ENCODE measurements around the gene POLA2.

Gene POLA2

GRCh38 chr11:65307298-65308229, 45.8 kb downstream of the POLA2 start:
- DNase-seq (ENCODE audit: low read depth in 2 of 3, low spot score in 1 of 3), result no peak

GRCh38 chr11:65308281-65308891, 46.6 kb downstream of the POLA2 start:
- no peak for DNase-seq (ENCODE audit: low read depth in 2 of 3, low spot score in 1 of 3)

- no peak for DNase-seq (ENCODE audit: low read depth in 2 of 3, low spot score in 1 of 3)
Measured at GRCh38 chr11:65309006-65309405, 47.2 kb downstream of the POLA2 start.

- DNase-seq (ENCODE audit: low read depth in 2 of 3, low spot score in 1 of 3), result no peak
Measured at GRCh38 chr11:65310215-65310614, 48.5 kb downstream of the POLA2 start.

GRCh38 chr11:65310736-65311135, 49.0 kb downstream of the POLA2 start:
- DNase-seq (ENCODE audit: low read depth in 2 of 3, low spot score in 1 of 3), result no peak

- no peak for DNase-seq (ENCODE audit: low read depth in 2 of 3, low spot score in 1 of 3)
Measured at GRCh38 chr11:65311170-65311678, 49.5 kb downstream of the POLA2 start.

GRCh38 chr11:65314501-65315203, 52.9 kb downstream of the POLA2 start, which contains the start of gene CDC42EP2:
Gene CDC42EP2, plus strand, starts transcription at chr11:65314866. Its CDS starts 6,033 bp downstream, at chr11:65320899.
- DNase-seq (ENCODE audit: low read depth in 2 of 3, low spot score in 1 of 3), result peak; percentile 39 to 76 (median 64)

GRCh38 chr11:65315204-65315865, 53.6 kb downstream of the POLA2 start:
- peak; percentile 44 to 78 (median 71) for DNase-seq (ENCODE audit: low read depth in 2 of 3, low spot score in 1 of 3)

- no peak for DNase-seq (ENCODE audit: low read depth in 2 of 3, low spot score in 1 of 3)
Measured at GRCh38 chr11:65315866-65316226, 54.1 kb downstream of the POLA2 start.

- DNase-seq (ENCODE audit: low read depth in 2 of 3, low spot score in 1 of 3), result no peak
Measured at GRCh38 chr11:65316227-65317024, 54.7 kb downstream of the POLA2 start.

GRCh38 chr11:65317025-65317786, 55.4 kb downstream of the POLA2 start:
- no peak for DNase-seq (ENCODE audit: low read depth in 2 of 3, low spot score in 1 of 3)

- DNase-seq (ENCODE audit: low read depth in 2 of 3, low spot score in 1 of 3), result no peak
Measured at GRCh38 chr11:65320386-65321075, 58.8 kb downstream of the POLA2 start.

- no peak for DNase-seq (ENCODE audit: low read depth in 2 of 3, low spot score in 1 of 3)
Measured at GRCh38 chr11:65321076-65321475, 59.3 kb downstream of the POLA2 start.

GRCh38 chr11:65321828-65322485, 60.2 kb downstream of the POLA2 start:
- DNase-seq (ENCODE audit: low read depth in 2 of 3, low spot score in 1 of 3), result no peak

GRCh38 chr11:65323813-65324212, 62.1 kb downstream of the POLA2 start:
- DNase-seq (ENCODE audit: low read depth in 2 of 3, low spot score in 1 of 3), result no peak

GRCh38 chr11:65325435-65325834, 63.7 kb downstream of the POLA2 start:
- DNase-seq (ENCODE audit: low read depth in 2 of 3, low spot score in 1 of 3), result no peak

GRCh38 chr11:65327021-65327420, 65.3 kb downstream of the POLA2 start:
- no peak for DNase-seq (ENCODE audit: low read depth in 2 of 3, low spot score in 1 of 3)

- DNase-seq (ENCODE audit: low read depth in 2 of 3, low spot score in 1 of 3), result no peak
Measured at GRCh38 chr11:65329478-65329877, 67.7 kb downstream of the POLA2 start.
